NCI-H2196 treated with DMSO at 0.1 percent for 48 hours (cell line): Measurements from ENCODE around the gene FBXL13.
"Not testable (repeated sequence)": the region's sequence is repeated elsewhere in the genome, so short reads cannot be mapped to it uniquely, and the experiment has no call there.

Experiments used
- DNase-seq: peaks from one replicate; lab custom pipeline; 2025; ENCODE audit not compliant: unreplicated experiment; lab: John Stamatoyannopoulos, UW

FBXL13 gene

GRCh38 chr7:102942868-102943267, 131.7 kb downstream of the FBXL13 start:
- no peak for DNase-seq

DNA sequence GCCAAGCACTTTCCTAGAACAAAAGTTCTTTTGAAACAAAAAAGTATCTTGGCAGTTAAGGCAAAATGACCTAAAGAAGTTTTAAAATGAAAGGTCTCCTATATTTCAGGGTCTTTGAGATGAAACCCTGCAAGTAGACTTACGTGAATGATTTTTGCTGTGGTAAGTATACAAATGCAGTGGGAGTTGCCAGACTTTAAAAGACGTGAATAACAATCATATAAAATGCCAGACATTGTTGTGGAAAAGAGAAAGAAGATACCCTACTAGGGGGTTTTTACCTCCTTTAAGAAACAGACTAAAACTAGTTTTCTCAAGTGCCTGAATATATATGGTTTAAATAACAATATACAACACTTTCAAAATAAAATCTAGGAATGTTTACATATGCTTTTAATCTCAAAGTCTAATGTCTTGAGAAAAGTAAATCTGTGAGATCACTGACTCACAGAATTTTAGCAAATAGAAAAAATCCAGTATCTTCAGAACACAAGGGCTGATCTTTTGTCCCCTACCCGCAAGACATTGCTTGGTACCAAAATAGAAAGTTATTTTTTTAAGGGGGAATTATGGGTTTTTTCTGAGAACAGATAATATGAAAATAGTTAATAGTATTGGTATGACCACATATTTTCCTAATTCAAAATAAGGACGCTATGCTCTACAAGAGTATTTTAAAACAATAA, 132.3 kb downstream of the FBXL13 start:
- DNase-seq = no peak

- no peak for DNase-seq
Observed at GRCh38 chr7:102938679-102939078, 135.9 kb downstream of the FBXL13 start.

GRCh38 chr7:102935450-102936115, 139.0 kb downstream of the FBXL13 start:
- DNase-seq = no peak

GRCh38 chr7:102934701-102935100, 139.9 kb downstream of the FBXL13 start:
- DNase-seq = no peak

- no peak for DNase-seq
Observed at GRCh38 chr7:102934239-102934638, 140.4 kb downstream of the FBXL13 start.

DNA sequence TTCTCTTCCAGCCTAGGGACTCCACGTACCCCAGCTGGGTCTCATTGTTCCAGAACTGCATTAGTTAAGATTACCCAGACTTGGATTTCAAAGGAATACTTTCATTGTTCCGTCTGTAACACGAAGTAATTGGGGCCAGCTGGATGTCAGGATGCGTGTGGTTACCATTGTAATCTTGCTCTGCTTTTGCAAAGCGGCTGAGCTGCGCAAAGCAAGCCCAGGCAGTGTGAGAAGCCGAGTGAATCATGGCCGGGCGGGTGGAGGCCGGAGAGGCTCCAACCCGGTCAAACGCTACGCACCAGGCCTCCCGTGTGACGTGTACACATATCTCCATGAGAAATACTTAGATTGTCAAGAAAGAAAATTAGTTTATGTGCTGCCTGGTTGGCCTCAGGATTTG, 140.8 kb downstream of the FBXL13 start:
- no peak for DNase-seq

- DNase-seq = no peak
Observed at GRCh38 chr7:102931757-102932156, 142.8 kb downstream of the FBXL13 start.

- no peak for DNase-seq
Observed at GRCh38 chr7:102927312-102927933, 147.2 kb downstream of the FBXL13 start.

GRCh38 chr7:102926783-102927140, 147.8 kb downstream of the FBXL13 start:
- DNase-seq = no peak

- DNase-seq = no peak
Observed at GRCh38 chr7:102925976-102926782, 148.4 kb downstream of the FBXL13 start.

DNA sequence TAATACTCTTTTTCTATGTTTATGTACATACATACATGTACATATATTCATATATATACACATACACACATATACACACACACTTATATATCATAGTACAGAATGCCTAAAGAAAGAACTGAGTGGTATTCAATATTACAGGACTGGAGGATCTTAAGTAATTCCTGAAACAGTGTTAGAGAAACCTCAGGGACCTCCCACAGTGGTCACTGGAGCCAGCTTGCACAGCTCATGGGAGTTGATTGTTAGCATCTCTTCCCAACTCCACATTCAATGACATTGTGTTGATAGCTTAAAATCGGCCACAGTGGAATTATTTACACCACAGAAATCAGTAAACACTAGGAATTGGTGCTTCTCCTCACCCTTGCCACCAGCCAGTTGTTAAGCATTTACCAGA, 155.8 kb downstream of the FBXL13 start:
- no peak for DNase-seq

GRCh38 chr7:102917436-102918353, 156.9 kb downstream of the FBXL13 start:
- no peak for DNase-seq

DNA sequence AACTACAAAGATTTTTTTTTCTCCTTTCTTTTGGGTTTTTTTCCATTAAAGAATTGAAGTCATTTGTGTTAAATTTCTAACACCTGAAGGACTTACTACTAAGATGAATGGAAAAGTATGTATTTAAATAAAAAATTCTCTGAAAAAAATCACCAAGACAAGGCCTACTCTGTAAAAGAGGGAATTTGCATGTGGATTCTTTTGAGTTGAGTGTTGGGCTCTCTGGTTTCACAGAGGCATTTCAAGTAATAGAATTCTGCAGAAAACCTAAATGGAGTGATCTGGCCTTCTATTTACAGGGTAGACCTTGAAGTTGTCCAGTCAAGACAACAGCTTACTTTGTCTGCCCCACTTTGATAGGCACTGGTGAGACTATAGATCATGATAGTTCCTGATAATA, 157.7 kb downstream of the FBXL13 start:
- no peak for DNase-seq

DNA sequence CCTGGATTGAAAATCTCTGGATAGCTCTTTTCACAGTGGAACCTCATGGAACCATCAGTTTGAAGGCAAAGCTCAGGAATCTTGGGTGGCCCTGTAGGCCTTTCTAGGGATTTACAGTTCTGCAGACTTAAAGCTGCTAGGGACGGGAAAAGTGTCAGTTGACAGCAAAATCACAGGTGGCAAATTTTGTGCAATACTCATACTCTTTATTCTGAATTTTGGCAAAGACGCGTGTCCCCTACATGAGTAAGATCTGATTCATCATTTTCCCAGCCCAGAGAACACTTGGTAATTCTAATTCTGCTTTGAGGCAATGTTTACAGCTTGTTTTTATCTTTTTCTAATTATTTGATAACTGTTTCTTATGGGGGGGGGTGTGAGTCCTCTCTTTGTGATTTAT, 158.2 kb downstream of the FBXL13 start:
- no peak for DNase-seq

- no peak for DNase-seq
Observed at GRCh38 chr7:102914585-102914984, 160.0 kb downstream of the FBXL13 start.

- DNase-seq = no peak
Observed at GRCh38 chr7:102913826-102914225, 160.8 kb downstream of the FBXL13 start.

GRCh38 chr7:102912742-102913141, 161.9 kb downstream of the FBXL13 start, which contains the start of gene LRRC17:
LRRC17 (plus strand) TSS chr7:102913000; CDS start chr7:102933914, 20,914 bp downstream.
- DNase-seq = peak; percentile 38

DNA sequence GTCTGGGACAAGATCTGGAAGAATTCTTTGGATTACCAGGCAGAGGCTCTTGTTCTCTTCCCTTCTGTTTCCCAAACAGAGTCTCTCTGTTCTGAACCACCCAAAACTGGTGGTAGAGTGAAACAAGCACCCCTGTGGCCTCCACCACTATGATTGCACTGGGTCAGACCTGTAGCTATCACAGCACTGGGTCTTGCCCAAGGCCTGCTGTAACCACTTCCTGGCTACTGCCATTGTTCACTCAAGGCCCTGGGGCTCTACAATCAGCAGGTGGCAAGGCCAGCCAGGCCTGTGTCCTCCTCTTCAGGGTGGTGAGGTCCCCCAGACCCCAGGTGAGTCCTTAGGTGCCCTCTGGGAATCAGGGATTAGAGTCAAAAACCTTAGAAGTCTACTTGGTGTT, 165.9 kb downstream of the FBXL13 start:
- no peak for DNase-seq

- DNase-seq = not testable (repeated sequence)
Observed at GRCh38 chr7:102903576-102903975, 171.0 kb downstream of the FBXL13 start.
